SIG-M5 (cell line): ENCODE results near the gene FRMD4A.
"Not testable (repeated sequence)": the region's sequence is repeated elsewhere in the genome, so short reads cannot be mapped to it uniquely, and the experiment has no call there.

Source experiments
- DNase-seq: peaks from one replicate; lab custom pipeline; 2025; lab: John Stamatoyannopoulos, UW

Gene FRMD4A

DNA sequence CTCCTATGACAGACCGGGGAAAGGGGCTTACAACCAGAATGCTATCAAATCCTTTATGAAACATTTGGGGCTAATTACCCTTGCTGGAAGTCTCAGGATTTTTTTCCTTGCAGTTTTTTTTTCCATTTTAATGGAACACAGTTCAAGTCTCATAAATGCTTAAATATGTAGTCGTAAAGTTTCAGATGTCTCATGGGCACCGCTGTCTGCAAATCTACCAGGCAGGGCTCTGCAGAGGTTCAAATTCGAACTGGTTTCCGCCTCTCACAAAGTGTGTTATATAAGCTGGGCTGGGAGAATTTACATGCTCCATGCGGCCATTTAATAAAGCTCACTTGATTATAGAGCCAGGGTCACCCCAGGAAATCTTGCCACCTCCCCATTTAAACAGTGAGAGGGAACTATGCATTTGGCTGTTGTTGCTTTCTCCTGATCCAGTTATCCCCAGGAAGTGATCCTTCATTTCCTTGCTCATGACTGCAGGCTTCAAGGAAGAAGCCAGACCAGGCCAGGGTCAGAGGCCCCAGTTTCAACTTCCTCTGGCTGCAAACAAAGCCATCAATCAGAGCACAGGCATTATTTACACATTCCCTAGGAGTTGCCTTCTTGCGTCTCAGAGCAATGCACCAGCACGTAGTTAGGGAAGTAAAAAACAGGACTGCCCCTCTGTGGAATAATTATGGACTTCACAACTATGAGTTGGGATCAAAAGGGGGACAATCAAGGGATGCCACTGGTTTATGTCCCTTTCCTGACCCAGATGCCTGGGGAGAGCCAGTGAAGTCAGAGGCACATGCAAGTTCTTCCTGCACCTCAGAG lies 385.1 kb downstream of the FRMD4A start:
- DNase-seq: no peak

DNA sequence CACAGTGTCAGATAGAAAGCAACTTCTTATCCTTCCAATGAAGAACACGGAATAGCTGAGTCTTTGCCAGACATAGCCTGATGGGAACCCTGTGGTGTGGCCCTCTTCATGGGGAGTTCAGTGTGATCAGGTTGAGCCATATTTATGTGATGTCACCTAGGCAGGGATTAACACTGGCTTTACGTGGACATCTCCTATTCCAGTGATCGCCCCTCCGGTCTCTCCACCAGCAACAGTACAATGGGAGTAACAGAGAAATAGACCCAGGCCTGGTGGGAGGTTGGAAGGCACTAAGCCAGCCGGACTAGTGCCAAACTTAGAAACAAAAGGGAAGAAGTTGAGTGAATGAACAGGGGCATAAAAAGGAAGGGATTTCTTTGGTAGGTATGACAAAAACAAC lies 385.9 kb downstream of the FRMD4A start:
- no peak for DNase-seq

DNA sequence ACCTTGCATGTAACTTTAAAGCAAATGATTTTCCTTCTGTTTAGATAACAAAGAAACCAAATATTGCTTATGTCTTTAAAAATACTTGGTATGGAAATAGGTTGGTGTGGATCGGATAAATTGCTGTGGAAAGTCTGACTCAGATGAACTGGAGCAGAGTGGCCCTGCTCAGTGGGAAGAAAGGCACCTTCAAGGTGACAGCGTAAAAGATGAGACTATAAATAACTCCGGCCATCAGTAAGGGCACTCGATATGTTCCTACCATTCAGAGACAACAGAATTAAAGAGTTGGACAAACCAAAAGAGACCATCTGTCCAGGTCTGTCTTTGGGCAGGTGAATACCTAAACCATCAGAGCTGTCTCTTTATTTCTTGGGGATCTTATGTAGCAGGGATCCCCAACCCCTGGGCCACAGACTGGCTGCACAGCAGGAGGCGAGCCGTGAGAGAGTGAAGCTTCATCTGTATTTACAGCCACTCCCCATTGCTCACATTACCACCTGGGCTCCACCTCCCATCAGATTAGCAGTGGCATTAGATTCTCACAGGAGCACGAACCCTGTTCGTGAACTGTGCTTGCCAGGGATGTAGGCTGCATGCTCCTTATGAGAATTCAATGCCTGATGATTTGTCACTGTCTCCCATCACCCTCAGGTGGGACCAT lies 386.9 kb downstream of the FRMD4A start:
- DNase-seq: no peak

DNA sequence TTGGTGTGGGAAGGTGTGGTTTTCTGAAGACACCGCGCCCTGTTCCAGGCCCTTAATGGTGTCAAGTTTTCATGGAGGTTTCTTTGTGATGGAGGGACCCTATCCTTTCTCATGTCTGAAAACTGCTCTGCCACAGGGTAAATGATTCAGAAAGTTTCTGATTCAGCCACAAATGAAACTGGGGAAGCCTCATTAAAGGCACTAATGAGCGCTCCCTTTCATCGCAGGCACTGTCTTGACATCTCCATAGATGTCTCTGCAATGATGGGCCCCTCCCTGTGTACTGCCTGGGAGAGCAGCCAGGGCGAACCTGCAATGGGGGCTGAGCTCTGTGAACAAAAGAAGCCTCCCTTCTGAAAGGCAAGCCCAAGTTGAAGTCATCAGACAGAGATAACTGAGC lies 388.7 kb downstream of the FRMD4A start:
- no peak for DNase-seq

DNA sequence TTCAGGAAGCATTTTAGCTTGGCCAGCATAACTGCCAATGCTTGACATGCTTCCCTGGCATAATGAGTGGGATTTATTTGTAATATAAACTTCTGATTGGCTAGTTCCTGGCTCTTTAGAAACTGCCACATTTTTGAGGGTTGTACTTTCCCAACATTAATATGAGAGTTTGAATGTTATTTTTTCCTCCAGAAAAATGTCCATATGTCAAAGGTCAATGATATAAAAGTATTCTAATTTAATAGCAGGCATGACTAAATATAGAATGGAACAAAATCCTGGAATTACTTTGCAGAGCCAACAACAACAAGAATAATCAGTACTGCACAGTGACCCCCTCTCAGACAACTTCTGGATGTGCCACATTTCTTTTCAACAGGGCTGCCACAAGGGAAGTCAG lies 391.3 kb downstream of the FRMD4A start:
- DNase-seq: no peak

DNA sequence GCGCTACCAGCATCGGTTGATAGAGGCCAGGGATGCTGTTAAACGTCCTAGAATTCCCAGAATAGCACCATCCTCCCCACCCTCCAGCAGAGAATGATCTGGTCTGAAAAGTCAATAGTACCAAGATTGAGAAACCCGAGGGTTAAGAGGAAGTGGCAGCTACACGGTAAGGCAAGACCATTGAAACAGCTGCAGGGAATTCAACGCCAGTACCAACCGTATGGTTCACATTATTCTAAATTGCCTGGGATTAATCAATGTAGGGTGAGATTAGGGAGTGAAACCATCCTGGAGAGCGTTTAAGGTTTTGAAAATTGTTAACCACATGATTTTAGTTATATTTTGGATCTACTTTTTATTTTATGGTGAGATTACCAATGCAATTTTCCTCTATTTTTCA lies 391.8 kb downstream of the FRMD4A start:
- DNase-seq: no peak

DNA sequence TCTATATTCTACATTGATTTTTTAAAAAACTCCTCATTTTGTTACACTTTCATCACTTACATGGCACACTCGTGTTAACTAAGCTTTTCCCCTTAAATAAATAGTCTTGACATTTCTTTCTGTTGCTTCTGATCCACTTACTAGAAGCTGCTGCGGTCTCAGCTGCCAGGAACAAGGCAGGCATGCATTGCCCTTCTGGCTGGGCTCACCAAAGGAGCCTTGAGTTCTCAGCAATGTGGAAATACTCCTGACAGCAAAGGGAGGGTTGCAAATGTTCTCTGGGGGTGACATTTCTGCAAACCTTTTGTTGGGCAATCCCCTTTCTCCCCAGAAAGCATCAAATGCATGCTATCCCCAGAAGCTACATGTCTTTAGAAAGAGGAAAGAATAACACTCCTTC lies 393.9 kb downstream of the FRMD4A start:
- no peak for DNase-seq

DNA sequence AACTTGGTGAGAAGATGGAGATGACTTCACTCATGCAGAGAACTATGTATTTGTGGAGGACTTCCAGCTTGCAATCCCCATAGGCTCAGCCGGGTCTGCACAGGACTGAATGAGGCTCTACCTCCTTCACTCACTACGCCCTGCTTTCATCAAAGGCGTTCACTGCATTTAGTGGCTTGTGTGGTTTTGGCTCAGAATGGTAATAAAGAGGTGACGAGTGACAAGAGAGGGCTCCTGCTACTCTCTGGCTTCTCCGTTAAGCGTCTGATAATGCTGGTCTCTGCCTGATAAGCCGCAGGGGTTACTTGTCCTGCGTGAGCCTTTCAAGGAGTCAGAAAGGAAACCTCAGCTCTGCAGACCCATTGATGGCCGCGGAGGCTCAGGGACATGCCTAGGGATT lies 400.6 kb downstream of the FRMD4A start:
- DNase-seq: no peak

DNA sequence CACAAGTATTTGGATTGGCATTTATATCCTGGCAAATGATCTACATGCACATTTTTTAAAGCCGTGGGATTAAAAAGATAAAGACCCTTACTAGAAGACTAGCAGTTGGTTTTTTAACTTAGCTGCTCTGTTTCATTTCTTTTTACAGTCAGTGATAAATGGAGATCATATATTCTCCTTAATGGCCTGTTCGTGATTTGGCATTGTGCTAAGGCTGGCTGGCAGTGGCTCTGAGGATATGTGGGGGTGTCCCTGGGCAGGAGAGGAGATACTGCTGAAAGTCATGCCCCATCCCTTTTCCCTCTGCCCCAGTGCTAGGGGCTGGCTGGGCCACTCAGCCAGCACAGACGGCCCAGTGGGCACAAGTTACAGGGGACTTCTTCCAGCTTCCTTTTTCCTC lies 402.3 kb downstream of the FRMD4A start:
- DNase-seq: no peak

DNA sequence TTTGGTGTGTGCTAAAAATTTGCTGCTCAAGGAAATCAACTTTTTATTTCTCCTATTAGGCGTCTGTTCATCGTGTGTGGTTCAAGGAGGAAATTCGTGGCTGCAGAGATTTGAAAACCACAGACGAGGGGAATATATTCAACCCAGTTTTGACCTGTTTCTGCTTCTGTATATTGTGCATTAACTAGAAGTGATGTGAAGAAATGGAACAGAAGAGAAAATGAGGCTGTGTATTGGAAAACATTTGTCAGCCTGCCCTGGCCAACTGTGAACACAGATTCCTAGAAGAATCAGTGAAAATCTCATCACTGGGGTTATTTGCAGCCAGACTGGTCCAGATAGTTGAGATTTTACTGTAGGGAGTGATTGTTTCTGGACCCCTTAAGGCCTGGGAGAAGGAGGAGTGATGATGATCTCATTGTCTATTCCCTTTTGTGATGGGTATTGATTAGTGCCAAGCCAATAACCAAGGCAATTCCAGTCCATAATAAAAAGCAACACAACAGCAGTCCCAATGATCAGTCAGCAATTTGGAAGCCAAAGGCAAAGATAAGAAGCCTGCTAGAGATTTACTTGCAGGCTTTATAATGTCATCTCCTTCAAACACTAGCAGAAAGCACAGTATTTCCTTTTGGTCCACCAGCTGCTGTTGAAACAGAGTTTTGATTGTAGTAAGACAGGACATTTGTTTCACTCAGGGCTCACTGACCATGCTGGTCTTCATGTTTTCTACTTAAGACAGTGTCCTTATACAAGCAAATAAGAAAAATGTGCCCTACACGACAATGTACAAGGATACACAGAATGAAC lies 404.5 kb downstream of the FRMD4A start:
- DNase-seq: no peak

DNA sequence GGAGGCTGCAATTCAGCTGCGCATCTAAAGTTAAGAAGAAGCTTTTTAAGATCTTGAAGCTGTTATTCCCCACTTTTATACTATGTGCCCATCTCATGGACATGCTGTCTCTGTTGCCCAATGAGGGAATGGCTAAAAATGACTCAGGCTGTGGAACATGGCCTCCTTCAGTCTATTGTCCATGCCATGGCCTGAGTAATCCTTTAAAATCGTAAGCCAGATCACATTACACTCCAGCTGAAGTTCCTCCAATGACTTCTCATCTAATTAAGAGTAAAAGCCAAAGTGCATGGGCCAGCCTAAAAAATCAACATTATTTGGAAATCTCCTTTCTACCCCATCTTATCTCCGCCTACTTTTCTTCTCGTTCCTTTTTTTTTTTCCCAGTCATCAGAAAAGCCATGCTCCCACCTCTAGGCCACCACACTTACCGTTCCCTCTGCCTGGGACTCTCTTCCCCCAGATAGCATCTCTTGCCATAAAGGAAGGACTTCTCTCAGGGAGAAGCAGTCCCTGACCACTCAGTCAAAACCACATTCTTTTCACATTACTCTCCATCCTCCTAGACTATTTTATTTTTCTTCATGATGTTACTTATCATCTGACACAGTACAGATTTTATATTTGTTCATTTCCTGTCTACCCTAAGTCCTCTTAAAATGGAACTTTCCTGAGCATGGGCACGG lies 406.5 kb downstream of the FRMD4A start:
- no peak for DNase-seq

DNA sequence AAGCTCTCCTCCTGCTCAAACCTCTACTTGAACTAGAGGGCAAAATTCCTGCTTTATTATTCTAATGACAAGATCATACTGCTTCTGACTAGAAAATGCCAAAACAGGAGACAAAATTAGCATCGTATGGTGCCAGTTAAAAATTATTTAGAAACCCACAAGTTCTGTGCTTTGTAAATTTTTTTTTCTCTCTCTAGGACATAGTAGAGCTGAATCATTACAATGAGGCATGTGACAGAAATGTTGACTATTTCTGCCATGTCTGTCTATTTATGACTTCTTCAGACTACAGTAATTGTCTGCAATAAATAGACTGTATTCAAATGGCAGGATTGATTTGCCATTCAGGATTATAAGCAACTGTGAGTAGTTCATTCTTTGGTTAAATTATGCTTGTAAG lies 408.1 kb downstream of the FRMD4A start:
- no peak for DNase-seq

DNA sequence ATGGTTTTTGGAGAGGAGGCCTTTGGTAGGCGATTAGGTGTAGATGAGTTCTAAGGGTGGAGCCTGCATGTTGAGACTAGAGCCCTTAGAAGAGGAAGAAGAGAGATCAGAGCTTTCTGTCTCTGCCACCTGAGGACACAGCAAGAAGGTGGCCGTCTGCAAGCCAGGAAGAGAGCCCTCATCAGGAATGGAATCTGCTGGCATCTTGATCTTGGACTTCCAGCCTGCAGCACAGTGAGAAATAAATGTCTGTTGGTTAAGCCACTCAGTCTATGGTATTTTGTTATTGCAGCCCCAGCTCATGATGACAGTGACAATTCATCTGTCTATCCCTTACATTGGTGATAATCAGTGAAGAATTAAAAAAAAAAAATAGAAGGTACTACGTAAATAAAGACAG lies 408.8 kb downstream of the FRMD4A start:
- no peak for DNase-seq

DNA sequence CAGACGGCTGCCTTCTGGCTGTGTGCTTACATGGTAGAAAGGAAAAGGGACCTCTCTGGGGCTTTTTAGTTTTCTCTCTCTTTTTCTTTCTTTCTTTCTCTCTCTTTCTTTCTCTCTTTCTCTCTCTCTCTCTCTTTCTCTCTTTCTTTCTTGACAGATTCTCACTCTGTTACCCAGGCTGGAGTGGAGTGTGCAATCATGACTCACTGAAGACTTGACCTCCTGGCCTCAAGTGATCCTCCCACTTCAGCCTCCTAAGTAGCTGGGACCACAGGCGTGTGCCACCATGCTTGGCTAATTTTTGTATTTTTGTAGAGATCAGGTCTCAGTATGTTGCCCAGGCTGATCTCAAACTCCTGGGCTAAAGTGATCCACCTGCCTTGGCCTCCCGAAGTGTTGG lies 409.6 kb downstream of the FRMD4A start:
- not testable (repeated sequence) for DNase-seq

DNA sequence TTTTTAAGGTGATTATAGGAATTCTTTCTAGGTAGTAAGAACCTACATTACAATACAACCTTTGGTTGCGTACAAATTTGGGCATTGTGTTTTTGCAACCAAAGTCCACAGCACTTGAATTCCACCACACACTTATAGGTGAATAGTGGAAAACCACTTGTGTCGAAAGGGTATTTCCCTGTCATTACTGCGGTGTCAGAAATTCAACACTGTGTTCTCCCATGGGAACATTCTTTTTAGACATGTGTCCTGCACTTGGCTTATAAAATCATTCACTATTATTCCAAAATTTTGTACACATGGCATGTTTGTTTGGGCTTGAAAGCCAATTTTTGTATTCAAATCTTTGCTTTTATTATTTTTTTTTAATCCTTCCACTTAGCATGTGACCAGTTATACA lies 410.3 kb downstream of the FRMD4A start:
- DNase-seq: no peak

DNA sequence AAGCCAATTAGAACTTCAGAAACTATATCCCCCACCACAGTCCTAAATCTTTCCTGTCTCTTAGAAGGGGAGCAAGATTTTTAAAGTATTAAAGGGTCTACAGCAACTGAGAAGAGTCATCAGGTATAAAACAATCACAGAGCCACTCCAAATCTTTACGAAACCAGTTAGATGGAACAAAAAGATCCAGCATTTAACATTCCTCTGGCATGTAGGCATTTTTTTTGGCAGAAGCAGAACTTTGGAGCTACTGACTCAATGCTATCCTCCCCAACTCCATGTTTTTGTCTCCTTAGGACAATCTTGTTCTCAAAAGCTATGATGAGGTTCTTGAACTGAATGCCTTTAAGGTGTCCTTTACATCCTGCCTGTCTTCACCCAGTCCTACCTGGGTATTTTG lies 410.7 kb downstream of the FRMD4A start:
- no peak for DNase-seq

DNA sequence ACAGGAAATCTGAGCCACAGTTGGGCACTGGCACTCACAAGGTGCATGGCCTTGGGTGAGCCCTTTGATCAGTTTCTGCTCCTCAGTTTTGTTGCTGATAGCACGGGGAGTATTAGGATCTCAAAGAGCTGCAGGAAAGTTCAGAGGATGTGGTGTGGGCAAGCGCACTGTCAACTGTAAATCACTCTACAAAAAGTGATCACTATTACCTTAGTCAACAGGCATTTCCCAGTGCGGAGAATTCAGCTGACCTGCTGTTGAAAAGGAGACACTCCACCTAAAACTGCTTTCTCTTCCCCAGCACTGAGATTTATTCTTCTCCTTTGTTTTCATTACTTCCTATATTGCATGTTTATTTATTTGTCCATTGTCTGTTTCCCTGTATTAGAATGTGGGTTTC lies 412.9 kb downstream of the FRMD4A start:
- DNase-seq: no peak

DNA sequence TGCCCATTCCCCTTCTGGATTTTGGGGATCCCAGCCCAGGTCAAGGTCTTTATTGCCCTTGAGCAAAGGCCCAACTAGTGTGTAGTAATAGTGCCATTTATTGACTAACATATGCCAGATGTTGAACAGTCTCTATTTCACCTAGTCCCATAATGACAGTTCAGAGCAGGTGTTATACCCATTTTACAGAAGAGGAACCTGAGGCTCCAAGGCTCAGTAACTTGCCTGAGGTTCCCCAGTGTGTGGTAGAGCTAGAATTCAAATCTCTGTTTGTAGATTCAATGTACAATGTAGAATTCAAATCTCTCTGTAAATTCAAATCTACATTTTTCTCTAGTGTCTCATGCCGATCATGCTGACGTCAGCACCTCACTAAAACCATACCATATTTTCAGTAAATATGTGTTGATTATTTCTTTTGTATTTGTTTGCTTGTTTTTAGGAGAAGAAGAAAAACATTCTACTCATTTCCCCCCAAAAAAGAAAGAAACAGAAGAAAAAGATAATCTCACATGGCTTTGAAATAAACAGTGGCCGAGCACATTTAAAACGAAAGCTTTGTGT lies 414.3 kb downstream of the FRMD4A start:
- DNase-seq: no peak

DNA sequence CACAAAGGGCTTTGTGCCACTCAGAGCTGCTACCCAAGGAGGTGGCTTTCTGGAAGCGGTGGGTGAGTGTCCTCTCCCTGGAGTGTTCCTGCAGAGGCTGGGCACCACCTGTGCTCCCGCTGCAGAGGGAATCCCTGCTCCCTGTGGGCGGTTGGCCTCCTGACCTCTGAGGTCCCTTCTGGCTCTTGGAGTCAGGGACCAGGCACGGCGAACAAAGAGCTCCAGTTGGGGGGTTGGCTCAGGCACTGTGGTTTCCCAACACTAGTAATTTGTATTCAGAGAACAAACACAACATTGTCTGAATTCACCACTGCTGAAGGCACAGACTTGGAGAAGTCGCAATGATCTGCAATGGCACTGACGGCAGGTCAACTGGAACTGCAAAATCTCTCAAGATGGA lies 415.0 kb downstream of the FRMD4A start:
- no peak for DNase-seq

DNA sequence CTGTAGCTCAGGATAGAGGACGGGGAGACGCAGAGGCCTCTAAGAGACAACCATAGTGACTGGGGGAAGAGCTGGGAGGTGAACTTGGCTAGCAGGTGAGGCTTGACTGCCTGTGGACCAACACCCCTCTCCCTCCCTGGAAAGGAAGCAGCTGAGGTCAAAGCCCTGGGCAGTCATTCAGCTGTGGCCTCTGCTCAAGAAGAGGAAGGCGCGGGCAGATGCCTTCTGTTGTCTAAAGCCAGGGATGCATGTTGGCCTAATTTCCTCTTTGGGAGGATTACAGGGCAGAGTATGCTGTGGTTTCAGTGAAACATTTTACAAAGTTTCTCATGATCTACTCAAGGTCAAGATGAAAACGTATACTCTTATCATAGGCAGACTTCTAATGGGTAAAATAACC lies 416.8 kb downstream of the FRMD4A start:
- DNase-seq: no peak

DNA sequence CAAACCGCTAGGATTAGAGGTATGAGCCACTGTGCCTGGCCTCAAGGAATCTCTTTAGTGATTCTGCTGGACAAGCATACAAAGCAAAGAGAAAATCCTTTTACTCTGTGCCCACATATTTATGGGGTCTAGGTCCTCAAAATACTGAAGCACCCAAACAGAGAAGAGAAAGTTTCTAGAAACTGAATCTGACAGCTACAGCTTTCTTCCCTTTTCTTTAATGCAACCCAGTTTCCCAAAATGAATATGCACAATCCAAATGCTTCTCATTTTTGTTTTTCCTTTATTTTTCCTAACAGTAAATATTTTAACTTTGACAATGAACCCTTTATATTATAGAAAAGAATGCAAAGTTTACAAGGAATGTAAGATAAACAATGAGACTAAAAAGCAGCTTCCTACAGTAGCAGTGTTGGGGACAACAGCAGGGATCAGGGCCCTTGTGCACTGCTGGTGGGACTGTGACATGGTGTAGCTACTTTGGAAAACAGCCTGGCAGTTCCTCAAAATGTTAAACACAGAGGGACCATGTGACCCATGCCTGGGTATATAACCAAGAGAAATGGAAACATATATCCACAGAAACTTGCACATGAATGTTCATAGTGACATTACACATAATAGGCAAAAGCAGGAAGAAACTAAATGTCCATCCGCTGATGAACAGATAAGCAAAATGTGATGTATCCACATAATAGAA lies 418.8 kb downstream of the FRMD4A start:
- DNase-seq: no peak
